H54 (cell line): ENCODE measurements around the gene DAAM1.

Experiments used
- DNase-seq: peaks from one replicate; pipeline ENCODE4 v3.0.0; 2011; ENCODE audit warnings: low spot score, mixed read lengths; ENCODE audit not compliant: insufficient read length
- FAIRE-seq: peaks from 3 replicates; lab custom pipeline; 2011; peaks lifted over from hg19 to GRCh38; lab: Jason Lieb, UNC
- POLR2A ChIP-seq: IDR thresholded peaks from 2 replicates; pipeline ENCODE4 v1.6.1; 2011; ENCODE audit warnings: low read depth, mild to moderate bottlenecking, low read length

DAAM1 gene

GRCh38 chr14:59370158-59370742 is 181.8 kb downstream of the DAAM1 start:
- TF ChIP-seq POLR2A, result no peak
- DNase-seq, result no peak
- no peak for FAIRE-seq

GRCh38 chr14:59371771-59372170 is 183.3 kb downstream of the DAAM1 start:
- FAIRE-seq (no peak), DNase-seq (no peak)
- TF ChIP-seq POLR2A, result no peak

DNA sequence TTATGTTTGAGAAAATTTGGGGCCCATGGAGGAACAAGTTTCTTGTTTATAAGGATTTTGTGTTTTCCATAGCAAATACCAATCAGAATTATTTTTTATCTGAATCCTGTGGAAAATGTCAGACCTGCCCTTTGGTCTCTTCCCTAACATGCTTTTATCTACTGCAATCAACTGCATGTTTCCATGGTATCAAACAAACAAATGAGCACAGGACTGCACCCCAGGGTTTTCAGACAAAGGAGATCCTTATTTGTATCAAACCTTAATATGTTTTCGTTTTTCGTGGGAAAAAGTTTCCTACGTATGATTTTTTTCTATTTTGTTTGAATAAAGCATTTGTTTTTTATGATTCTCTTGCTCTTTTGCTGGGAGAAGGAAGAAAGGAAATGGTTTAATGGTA is 185.6 kb downstream of the DAAM1 start:
- DNase-seq (no peak), FAIRE-seq (no peak)

GRCh38 chr14:59376686-59377085 is 188.2 kb downstream of the DAAM1 start:
- DNase-seq (no peak), FAIRE-seq (no peak)
- TF ChIP-seq POLR2A, result no peak

More for the DNA sequence above, 185.6 kb downstream of the DAAM1 start:
- TF ChIP-seq POLR2A, result no peak

GRCh38 chr14:59377491-59377890 is 189.0 kb downstream of the DAAM1 start:
- FAIRE-seq (no peak), DNase-seq (no peak)
- TF ChIP-seq POLR2A, result no peak

- TF ChIP-seq POLR2A, result no peak
- DNase-seq, result no peak
- no peak for FAIRE-seq
Observed at GRCh38 chr14:59377991-59378601, 189.6 kb downstream of the DAAM1 start.

- TF ChIP-seq POLR2A, result no peak
- DNase-seq (no peak), FAIRE-seq (no peak)
Observed at GRCh38 chr14:59389936-59390335, 201.5 kb downstream of the DAAM1 start.

GRCh38 chr14:59391388-59391787 is 202.9 kb downstream of the DAAM1 start:
- no peak for TF ChIP-seq POLR2A
- DNase-seq, result no peak
- FAIRE-seq, result no peak

- DNase-seq (no peak), FAIRE-seq (no peak)
- no peak for TF ChIP-seq POLR2A
Observed at GRCh38 chr14:59394268-59394667, 205.8 kb downstream of the DAAM1 start.

DNA sequence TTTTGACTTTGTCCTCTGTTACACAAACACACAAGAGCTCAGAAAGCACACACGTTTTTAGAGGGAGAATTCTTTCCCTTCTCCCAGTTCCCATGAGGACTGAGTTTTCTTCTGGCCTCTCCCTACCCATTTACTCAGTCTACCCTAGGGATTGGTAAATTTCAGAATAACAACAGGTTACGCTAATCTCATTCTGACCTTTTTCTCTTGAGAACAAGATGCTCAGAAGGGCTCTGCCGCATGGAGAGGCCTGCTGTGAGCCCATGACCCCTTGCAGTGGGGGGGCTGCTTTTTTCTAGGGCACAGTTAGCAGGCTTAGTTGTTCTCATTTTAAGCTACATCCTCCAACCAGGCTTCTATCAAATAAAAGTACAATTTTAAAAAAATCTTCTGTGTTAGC is 207.2 kb downstream of the DAAM1 start:
- FAIRE-seq (no peak), DNase-seq (no peak)
- TF ChIP-seq POLR2A, result no peak

GRCh38 chr14:59398841-59399240 is 210.4 kb downstream of the DAAM1 start:
- no peak for TF ChIP-seq POLR2A
- FAIRE-seq (no peak), DNase-seq (no peak)

DNA sequence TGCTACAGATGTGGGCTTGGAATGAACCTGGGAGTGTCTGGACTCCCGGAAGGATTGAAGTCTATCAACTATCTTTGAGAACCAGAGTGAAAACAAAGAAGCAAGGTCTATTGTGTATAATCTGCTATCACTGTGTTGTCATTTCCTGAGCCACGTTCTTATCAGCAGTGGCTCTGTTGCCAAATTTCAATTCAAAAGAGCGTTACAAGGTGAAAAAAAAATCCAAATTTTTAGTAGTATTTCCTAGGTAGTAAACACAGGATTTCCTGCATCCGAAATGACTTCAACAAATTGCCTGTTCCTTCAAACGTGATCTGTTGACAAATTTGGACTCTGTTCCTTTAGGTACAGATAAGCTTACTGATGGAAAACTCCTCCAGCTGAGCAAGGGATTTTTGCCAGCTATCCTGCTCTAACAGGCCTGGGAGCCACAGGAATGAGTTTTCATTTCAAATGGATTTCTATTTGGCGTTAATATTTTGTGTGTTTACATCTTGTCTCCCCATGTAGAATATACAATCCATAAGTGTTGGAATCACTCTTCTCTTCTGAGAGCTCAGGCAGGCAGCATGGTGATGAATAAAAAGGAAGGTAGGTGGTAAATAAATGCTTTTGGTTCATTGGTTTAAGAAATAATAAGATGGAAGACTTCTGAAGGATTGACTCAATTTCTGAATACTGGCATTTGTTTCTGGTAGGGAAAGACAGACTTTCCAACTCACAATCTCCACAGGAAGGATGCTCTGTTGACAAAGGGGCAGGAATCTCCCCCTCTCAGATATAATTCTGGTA is 218.2 kb downstream of the DAAM1 start:
- FAIRE-seq (no peak), DNase-seq (no peak)
- TF ChIP-seq POLR2A, result no peak

GRCh38 chr14:59407246-59408010 is 219.0 kb downstream of the DAAM1 start:
- DNase-seq (no peak), FAIRE-seq (no peak)
- no peak for TF ChIP-seq POLR2A
